Ovary (tissue), 3 donors: Measurements from ENCODE around the gene RAPGEF2.

ENCODE experiments used
- CTCF ChIP-seq, 3 donors: fragments of 450-650 bp in 2 of 3; fragments of 200-600 bp in 1 of 3; IDR thresholded peaks; one replicate each; pipeline versions ENCODE4 v1.5.1 to v1.8.0; 2016 to 2022; ENCODE audit warnings: antibody characterized with exemption in 3 of 3, mild to moderate bottlenecking in 1 of 3
- EP300 ChIP-seq: sonication (generic); formaldehyde crosslinking; IDR thresholded peaks from one replicate; pipeline ENCODE4 v1.6.1; 2017; ENCODE audit warnings: antibody characterized with exemption
- POLR2A ChIP-seq: fragments of 450-650 bp; IDR thresholded peaks from one replicate; pipeline ENCODE4 v1.6.1; 2017; ENCODE audit warnings: antibody characterized with exemption, mild to moderate bottlenecking, moderate library complexity
- donor health status: DM: no; HTN: no; CAD: no.

GRCh38 chr4:159390648-159391047, 287.8 kb downstream of the RAPGEF2 start:
- TF ChIP-seq CTCF (IDR thresholded peaks at IDR 0.05) (no peak), EP300 (no peak), POLR2A (no peak)
